ENCODE data around the gene HMGN4. TPM values are rescaled to one million over a fixed set of nuclear protein-coding genes. Genes with fewer than 3 reads are reported as not detected.
"Not testable (repeated sequence)": the region's sequence is repeated elsewhere in the genome, so short reads cannot be mapped to it uniquely, and the experiment has no call there.

HMGN4 gene
- polyA plus RNA-seq, 1 experiment: 72.3 TPM

DNA sequence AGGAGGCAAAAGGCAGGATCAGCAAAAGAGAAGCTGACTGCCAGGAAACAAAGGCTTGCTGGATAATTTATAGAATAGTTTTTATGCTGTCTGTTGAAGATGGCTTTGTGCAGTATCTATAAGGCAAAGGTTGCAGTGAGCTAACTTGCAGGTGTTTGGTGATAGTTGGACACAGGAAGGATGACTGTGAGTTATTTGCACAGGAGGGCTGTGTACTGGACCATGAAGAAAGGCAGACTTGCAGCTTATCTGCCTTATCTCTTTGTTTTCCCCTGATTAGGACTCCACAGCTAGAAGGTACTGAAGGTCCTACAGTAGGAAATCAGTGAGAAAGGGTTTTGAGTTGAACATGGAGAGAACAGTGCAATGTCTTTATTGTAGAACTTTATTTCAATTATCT is 36.0 kb upstream of the HMGN4 start:
- Histone ChIP-seq H3K4me3 (ENCODE audit: low read depth, low read length) (no peak overlapping the region), H3K27ac (ENCODE audit: low read depth, low read length) (no peak overlapping the region), H3K27me3 (ENCODE audit: control insufficient read depth, insufficient read depth, low read length) (peaks cover 44% of the 10 kb centered on the region), H3K9me3 (ENCODE audit: control insufficient read depth, insufficient read depth, low read length) (peaks cover 4% of the 10 kb centered on the region; the same call in 1 of the 2 replicates)
- TF ChIP-seq, protein P1, sequence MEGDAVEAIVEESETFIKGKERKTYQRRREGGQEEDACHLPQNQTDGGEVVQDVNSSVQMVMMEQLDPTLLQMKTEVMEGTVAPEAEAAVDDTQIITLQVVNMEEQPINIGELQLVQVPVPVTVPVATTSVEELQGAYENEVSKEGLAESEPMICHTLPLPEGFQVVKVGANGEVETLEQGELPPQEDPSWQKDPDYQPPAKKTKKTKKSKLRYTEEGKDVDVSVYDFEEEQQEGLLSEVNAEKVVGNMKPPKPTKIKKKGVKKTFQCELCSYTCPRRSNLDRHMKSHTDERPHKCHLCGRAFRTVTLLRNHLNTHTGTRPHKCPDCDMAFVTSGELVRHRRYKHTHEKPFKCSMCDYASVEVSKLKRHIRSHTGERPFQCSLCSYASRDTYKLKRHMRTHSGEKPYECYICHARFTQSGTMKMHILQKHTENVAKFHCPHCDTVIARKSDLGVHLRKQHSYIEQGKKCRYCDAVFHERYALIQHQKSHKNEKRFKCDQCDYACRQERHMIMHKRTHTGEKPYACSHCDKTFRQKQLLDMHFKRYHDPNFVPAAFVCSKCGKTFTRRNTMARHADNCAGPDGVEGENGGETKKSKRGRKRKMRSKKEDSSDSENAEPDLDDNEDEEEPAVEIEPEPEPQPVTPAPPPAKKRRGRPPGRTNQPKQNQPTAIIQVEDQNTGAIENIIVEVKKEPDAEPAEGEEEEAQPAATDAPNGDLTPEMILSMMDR (IDR thresholded peaks at IDR 0.05; ENCODE audit: low read depth, low read length): no peak
- no peak for DNase-seq (ENCODE audit: low read depth, low spot score)
- POLR2A ChIA-PET: no interaction called here
- CTCF ChIA-PET: interaction anchor here (1.1 to 1.5 kb wide), 3 partner anchors 9 to 70 kb away, joined by 3 to 6 read pairs (median 4); no protein-coding TSS in a partner anchor

DNA sequence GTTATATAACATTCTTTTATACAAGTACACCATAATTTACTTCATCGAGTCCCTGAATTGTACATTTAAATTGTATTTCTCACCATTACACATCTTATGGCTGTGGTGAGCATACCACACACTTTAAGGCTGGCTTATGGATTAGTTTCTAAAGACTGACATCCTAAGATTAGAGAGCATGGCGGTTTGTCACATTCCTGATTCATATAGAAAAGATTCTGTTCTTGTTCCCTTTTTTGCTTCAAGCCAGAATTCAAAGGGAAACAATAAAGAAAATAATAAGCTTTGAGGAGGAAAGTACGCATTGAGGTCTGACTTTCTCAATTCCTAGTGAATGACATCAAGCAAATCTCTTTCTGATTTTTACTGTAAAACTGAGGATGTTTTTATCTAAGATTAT is 35.5 kb upstream of the HMGN4 start:
- no peak overlapping the region for H3K4me3 ChIP-seq (ENCODE audit: low read depth, low read length)
- CTCF ChIA-PET: interaction anchor here (1.1 to 1.5 kb wide), 3 partner anchors 9 to 70 kb away, joined by 3 to 6 read pairs (median 4); no protein-coding TSS in a partner anchor
- DNase-seq (ENCODE audit: low read depth, low spot score): no peak
- peaks cover 4% of the 10 kb centered on the region; the same call in 1 of the 2 replicates for H3K9me3 ChIP-seq (ENCODE audit: control insufficient read depth, insufficient read depth, low read length)
- H3K27me3 ChIP-seq (ENCODE audit: control insufficient read depth, insufficient read depth, low read length): peaks cover 39% of the 10 kb centered on the region
- POLR2A ChIA-PET: no interaction called here
- TF ChIP-seq, protein P1 (IDR thresholded peaks at IDR 0.05; ENCODE audit: low read depth, low read length): no peak
- no peak overlapping the region for H3K27ac ChIP-seq (ENCODE audit: low read depth, low read length)

DNA sequence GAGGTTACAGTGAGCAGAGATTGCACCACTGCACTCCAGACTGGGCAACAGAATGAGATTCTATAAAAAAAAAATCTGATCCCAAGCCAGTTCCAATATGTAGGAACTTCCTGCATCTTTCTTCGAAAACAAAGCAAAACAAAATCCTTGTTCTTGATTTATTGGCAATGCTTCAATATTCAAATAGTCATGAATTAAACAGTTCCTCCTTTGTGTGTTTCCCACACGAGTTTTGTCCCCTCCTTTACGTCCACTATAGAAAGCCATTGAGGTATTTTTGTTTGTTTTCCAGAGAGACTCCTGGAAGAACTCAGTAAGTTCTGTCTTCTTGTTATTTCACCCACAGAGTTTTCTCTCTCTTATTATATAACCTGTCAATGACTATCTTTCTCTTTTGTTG is 30.5 kb upstream of the HMGN4 start:
- CTCF ChIA-PET: no interaction called here
- H3K4me3 ChIP-seq (ENCODE audit: low read depth, low read length): no peak overlapping the region
- POLR2A ChIA-PET: no interaction called here
- H3K27me3 ChIP-seq (ENCODE audit: control insufficient read depth, insufficient read depth, low read length): peaks cover 20% of the 10 kb centered on the region
- TF ChIP-seq, protein P1 (IDR thresholded peaks at IDR 0.05; ENCODE audit: low read depth, low read length): no peak
- H3K27ac ChIP-seq (ENCODE audit: low read depth, low read length): no peak overlapping the region
- no peaks in the 10 kb centered on the region for H3K9me3 ChIP-seq (ENCODE audit: control insufficient read depth, insufficient read depth, low read length)
- no peak for DNase-seq (ENCODE audit: low read depth, low spot score)

DNA sequence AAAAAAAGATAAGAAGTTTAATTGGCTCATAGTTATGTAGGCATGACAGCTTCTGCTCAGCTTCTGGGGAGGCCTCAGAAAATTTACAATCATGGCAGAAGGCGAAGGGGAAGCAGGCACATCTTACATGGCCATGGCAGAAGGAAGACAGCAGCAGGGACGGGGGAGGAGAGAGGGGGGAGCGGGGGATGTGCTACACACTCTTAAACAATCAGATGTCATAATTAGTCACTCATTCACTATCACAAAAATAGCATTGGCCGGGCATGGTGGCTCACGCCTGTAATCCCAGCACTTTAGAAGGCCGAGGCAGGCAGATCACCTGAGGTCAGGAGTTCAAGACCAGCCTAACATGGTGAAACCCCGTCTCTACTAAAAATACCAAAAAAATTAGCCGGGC is 27.1 kb upstream of the HMGN4 start:
- not testable (repeated sequence) for H3K9me3 ChIP-seq (ENCODE audit: control insufficient read depth, insufficient read depth, low read length)

DNA sequence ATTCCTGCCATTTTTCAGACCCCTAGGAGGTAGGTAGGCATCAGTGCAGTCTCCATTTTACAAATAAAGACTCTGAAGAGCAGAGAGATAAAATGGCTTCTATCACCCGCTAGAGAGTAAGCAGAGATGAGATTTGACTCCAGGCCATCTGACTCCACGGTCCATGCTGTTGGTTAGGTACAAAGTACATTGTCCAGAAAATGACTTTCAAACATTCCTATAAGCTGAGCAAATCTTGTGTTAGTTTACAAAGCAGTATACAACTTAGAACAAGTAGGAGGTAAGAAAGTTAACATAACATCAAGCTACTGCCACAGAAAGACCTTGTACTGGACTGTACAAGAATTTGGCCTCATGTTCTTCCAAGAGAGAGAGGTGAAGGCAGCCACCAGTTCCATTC is 23.2 kb upstream of the HMGN4 start:
- Histone ChIP-seq H3K4me3 (ENCODE audit: low read depth, low read length) (no peak overlapping the region), H3K27me3 (ENCODE audit: control insufficient read depth, insufficient read depth, low read length) (no peaks in the 10 kb centered on the region), H3K27ac (ENCODE audit: low read depth, low read length) (peak overlapping the region; percentile 31), H3K9me3 (ENCODE audit: control insufficient read depth, insufficient read depth, low read length) (no peaks in the 10 kb centered on the region)
- TF ChIP-seq, protein P1 (IDR thresholded peaks at IDR 0.05; ENCODE audit: low read depth, low read length): no peak
- ChIA-PET POLR2A (no interaction called here), CTCF (no interaction called here)
- DNase-seq (ENCODE audit: low read depth, low spot score): no peak

More for the DNA sequence above, 27.1 kb upstream of the HMGN4 start:
- DNase-seq (ENCODE audit: low read depth, low spot score); H3K27ac ChIP-seq (ENCODE audit: low read depth, low read length); H3K27me3 ChIP-seq (ENCODE audit: control insufficient read depth, insufficient read depth, low read length); H3K4me3 ChIP-seq (ENCODE audit: low read depth, low read length); POLR2A ChIA-PET; CTCF ChIA-PET: not testable (repeated sequence)

Measured in AG04450 (cell line).